Karpas-422 (cell line): ENCODE results near the gene TBL3. TPM values are rescaled to one million over a fixed set of nuclear protein-coding genes. Genes with fewer than 3 reads are reported as not detected.

ENCODE experiments used
- DNase-seq: peaks from one replicate; pipeline ENCODE4 v3.0.0-alpha.2; 2015
- H2AFZ ChIP-seq: fragments of 200-600 bp; sonication (generic); 2 replicates; pipeline ENCODE4 v1.6.1; 2014; ENCODE audit warnings: antibody characterized with exemption, low read length, mixed read lengths
- H3K27ac ChIP-seq: fragments of 200-600 bp; sonication (generic); 2 replicates; pipeline ENCODE4 v1.5.1; 2014; ENCODE audit warnings: mild to moderate bottlenecking, low read length, moderate library complexity
- H3K27me3 ChIP-seq: fragments of 200-600 bp; sonication (generic); 2 replicates; pipeline ENCODE4 v1.6.1; 2014; ENCODE audit warnings: low read length, mixed read lengths
- H3K36me3 ChIP-seq: fragments of 200-600 bp; sonication (generic); 2 replicates; pipeline ENCODE4 v1.6.1; 2014; ENCODE audit warnings: low read length, mixed read lengths; ENCODE audit not compliant: insufficient read depth
- H3K4me1 ChIP-seq: fragments of 200-600 bp; sonication (generic); 2 replicates; pipeline ENCODE4 v1.6.1; 2014; ENCODE audit warnings: mild to moderate bottlenecking, low read length, mixed read lengths
- H3K4me2 ChIP-seq: fragments of 200-600 bp; sonication (generic); 2 replicates; pipeline ENCODE4 v1.6.1; 2014; ENCODE audit warnings: low read length, low read depth, mild to moderate bottlenecking; ENCODE audit not compliant: poor library complexity, severe bottlenecking
- H3K4me3 ChIP-seq: fragments of 200-600 bp; sonication (generic); 2 replicates; pipeline ENCODE4 v1.5.1; 2014; ENCODE audit warnings: mild to moderate bottlenecking, antibody characterized with exemption, low read length, mixed read lengths
- H3K79me2 ChIP-seq: fragments of 200-600 bp; sonication (generic); 2 replicates; pipeline ENCODE4 v1.6.1; 2014; ENCODE audit warnings: mild to moderate bottlenecking, low read length, mixed read lengths
- H3K9ac ChIP-seq: fragments of 200-600 bp; sonication (generic); 2 replicates; pipeline ENCODE4 v1.6.0; 2014; ENCODE audit warnings: low read length
- H3K9me2 ChIP-seq: fragments of 200-600 bp; sonication (generic), shearing (Covaris generic); replicated peaks from 2 replicates; pipeline ENCODE4 v1.6.0; 2014; ENCODE audit warnings: mild to moderate bottlenecking, low read length, moderate library complexity; ENCODE audit not compliant: insufficient read depth
- H3K9me3 ChIP-seq: fragments of 300-700, 200-600 bp; sonication (generic); 2 replicates; pipeline ENCODE4 v1.6.1; 2014; ENCODE audit warnings: low read length, mixed read lengths
- H4K20me1 ChIP-seq: fragments of 200-600 bp; sonication (generic); 2 replicates; pipeline ENCODE4 v1.6.1; 2014; ENCODE audit warnings: mild to moderate bottlenecking, antibody characterized with exemption, low read length, low read depth; ENCODE audit not compliant: insufficient read depth
- total RNA-seq: library from RNA; depleted of rRNA; stranded (reverse); fragments of >200 nt; shearing (Covaris generic); gene quantifications from 2 replicates; pipeline ENCODE4 v1.2.3, GENCODE V29; 2014; ENCODE audit warnings: low replicate concordance

Gene TBL3
- total RNA-seq, 1 experiment from 2014 or later, result 25.4 TPM

- no peaks in the 10 kb centered on the region for H3K9me3 ChIP-seq
- H3K9me2 ChIP-seq, result no peaks in the 10 kb centered on the region
- H3K4me1 ChIP-seq, result peaks cover 18% of the 10 kb centered on the region
- no peak overlapping the region for H3K4me3 ChIP-seq
- no peak overlapping the region for H3K4me2 ChIP-seq
- no peak overlapping the region for H3K27ac ChIP-seq
- H3K9ac ChIP-seq, result no peak overlapping the region
- no peaks in the 10 kb centered on the region; the same call in 1 of the 2 replicates for H4K20me1 ChIP-seq
- DNase-seq, result no peak
- no peaks in the 10 kb centered on the region for H3K27me3 ChIP-seq
- no peak overlapping the region for H2AFZ ChIP-seq
- H3K79me2 ChIP-seq, result peaks cover 25% of the 10 kb centered on the region
- peaks cover 2% of the 10 kb centered on the region; the same call in 1 of the 2 replicates for H3K36me3 ChIP-seq
Measured at GRCh38 chr16:1976216-1976520, 4.3 kb downstream of the TBL3 start.

DNA sequence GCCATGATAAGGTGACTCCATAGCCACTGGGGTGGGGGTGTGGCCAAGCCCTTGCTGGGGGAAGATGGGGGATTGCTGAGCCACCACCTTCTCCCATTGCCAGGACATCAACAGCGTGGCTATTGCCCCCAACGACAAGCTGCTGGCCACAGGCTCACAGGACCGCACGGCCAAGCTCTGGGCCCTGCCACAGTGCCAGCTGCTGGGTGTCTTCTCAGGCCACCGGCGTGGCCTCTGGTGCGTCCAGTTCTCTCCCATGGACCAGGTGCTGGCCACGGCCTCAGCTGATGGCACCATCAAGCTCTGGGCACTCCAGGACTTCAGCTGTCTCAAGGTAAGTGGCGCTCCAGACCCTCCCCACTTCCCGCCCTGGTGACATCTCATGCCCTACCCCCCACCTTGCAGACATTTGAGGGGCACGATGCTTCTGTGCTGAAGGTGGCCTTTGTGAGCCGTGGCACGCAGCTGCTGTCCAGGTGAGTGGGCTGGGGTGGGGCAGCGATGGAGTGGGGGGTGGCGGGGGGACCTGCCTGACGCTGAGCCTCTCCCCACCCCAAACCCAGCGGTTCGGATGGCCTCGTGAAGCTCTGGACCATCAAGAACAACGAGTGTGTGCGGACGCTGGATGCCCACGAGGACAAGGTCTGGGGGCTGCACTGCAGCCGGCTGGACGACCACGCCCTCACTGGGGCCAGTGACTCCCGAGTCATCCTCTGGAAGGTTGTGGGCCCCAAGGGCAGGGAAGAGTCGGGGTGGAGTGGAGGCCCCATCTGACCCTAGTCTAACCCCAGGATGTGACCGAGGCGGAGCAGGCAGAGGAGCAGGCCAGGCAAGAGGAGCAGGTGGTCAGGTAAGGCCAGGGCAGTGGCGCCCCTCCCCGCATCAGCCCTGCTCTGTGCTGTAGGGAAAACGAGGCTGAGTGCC lies 5.4 kb downstream of the TBL3 start:
- H3K9ac ChIP-seq, result no peak overlapping the region
- peaks cover 19% of the 10 kb centered on the region for H3K4me1 ChIP-seq
- no peaks in the 10 kb centered on the region for H3K9me3 ChIP-seq
- H2AFZ ChIP-seq, result no peak overlapping the region
- no peak for DNase-seq
- no peak overlapping the region for H3K27ac ChIP-seq
- H4K20me1 ChIP-seq, result no peaks in the 10 kb centered on the region; the same call in 1 of the 2 replicates
- H3K4me2 ChIP-seq, result no peak overlapping the region
- no peaks in the 10 kb centered on the region for H3K9me2 ChIP-seq
- peaks cover 18% of the 10 kb centered on the region for H3K79me2 ChIP-seq
- H3K36me3 ChIP-seq, result peaks cover 2% of the 10 kb centered on the region; the same call in 1 of the 2 replicates
- no peak overlapping the region for H3K4me3 ChIP-seq
- no peaks in the 10 kb centered on the region for H3K27me3 ChIP-seq

DNA sequence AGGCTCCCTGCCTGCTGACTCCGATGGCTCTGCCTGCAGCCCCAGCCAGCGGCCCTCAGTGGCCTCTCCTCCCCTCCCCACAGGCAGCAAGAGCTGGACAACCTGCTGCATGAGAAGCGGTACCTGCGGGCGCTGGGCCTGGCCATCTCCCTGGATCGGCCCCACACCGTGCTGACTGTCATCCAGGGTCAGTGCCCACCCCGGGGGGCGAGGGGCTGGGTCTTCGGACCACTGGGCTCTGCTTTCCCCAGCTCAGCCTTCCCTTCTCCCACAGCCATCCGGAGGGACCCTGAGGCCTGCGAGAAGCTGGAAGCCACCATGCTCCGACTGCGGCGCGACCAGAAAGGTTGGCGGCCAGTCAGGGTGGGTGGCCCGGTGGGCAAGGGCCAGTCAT lies 6.0 kb downstream of the TBL3 start:
- Histone ChIP-seq H3K79me2 (peaks cover 11% of the 10 kb centered on the region), H3K27ac (no peak overlapping the region), H3K9me2 (no peaks in the 10 kb centered on the region), H3K36me3 (peaks cover 2% of the 10 kb centered on the region; the same call in 1 of the 2 replicates), H4K20me1 (no peaks in the 10 kb centered on the region; the same call in 1 of the 2 replicates), H3K4me2 (no peak overlapping the region), H3K27me3 (no peaks in the 10 kb centered on the region), H3K4me3 (no peak overlapping the region), H3K4me1 (peaks cover 16% of the 10 kb centered on the region), H3K9me3 (no peaks in the 10 kb centered on the region), H3K9ac (no peak overlapping the region), H2AFZ (no peak overlapping the region)
- DNase-seq, result no peak

DNA sequence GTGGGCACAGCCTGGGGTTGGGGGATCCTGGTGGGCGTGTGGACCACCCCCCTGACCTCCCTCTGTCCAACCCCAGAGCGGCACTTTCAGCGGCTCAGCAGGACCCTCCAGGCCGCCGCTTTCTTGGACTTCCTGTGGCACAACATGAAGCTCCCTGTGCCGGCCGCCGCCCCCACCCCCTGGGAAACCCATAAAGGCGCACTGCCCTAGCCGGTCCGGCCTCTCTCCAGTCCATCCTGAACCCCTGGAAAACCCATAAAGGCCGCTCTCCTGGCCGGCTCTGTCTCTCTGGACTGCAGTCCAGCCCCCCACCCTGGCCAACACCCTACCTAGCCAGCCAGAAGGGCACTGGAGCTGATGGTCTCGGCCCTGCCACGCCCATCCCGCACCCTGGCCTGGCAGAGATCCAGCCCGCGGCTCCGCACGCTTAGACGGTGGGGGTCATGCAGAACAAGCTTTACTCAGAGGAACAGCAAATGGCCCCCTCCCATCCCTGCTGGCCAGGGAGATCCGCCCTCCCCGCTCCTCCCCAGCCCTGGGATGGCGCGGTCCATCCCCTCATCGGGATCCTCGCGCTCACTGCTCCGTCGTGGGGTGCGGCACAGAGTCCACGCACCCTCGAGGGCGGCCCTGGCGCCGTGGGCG lies 6.7 kb downstream of the TBL3 start:
- Histone ChIP-seq H3K4me1 (peaks cover 11% of the 10 kb centered on the region), H3K27me3 (no peaks in the 10 kb centered on the region), H3K9me2 (no peaks in the 10 kb centered on the region), H3K9me3 (no peaks in the 10 kb centered on the region), H3K79me2 (peaks cover 4% of the 10 kb centered on the region), H4K20me1 (no peaks in the 10 kb centered on the region), H3K9ac (no peak overlapping the region), H2AFZ (no peak overlapping the region), H3K36me3 (peaks cover 2% of the 10 kb centered on the region; the same call in 1 of the 2 replicates), H3K4me3 (no peak overlapping the region), H3K27ac (no peak overlapping the region), H3K4me2 (no peak overlapping the region)
- DNase-seq, result no peak

GRCh38 chr16:1979271-1980029 lies 7.6 kb downstream of the TBL3 start:
- Histone ChIP-seq H3K9me2 (no peaks in the 10 kb centered on the region), H3K4me1 (peaks cover 11% of the 10 kb centered on the region), H3K4me3 (no peak overlapping the region), H2AFZ (no peak overlapping the region), H3K79me2 (peaks cover under 1% of the 10 kb centered on the region), H4K20me1 (no peaks in the 10 kb centered on the region), H3K9ac (no peak overlapping the region), H3K27ac (no peak overlapping the region), H3K36me3 (peaks cover 2% of the 10 kb centered on the region; the same call in 1 of the 2 replicates), H3K27me3 (no peaks in the 10 kb centered on the region), H3K4me2 (no peak overlapping the region), H3K9me3 (no peaks in the 10 kb centered on the region)
- no peak for DNase-seq

DNA sequence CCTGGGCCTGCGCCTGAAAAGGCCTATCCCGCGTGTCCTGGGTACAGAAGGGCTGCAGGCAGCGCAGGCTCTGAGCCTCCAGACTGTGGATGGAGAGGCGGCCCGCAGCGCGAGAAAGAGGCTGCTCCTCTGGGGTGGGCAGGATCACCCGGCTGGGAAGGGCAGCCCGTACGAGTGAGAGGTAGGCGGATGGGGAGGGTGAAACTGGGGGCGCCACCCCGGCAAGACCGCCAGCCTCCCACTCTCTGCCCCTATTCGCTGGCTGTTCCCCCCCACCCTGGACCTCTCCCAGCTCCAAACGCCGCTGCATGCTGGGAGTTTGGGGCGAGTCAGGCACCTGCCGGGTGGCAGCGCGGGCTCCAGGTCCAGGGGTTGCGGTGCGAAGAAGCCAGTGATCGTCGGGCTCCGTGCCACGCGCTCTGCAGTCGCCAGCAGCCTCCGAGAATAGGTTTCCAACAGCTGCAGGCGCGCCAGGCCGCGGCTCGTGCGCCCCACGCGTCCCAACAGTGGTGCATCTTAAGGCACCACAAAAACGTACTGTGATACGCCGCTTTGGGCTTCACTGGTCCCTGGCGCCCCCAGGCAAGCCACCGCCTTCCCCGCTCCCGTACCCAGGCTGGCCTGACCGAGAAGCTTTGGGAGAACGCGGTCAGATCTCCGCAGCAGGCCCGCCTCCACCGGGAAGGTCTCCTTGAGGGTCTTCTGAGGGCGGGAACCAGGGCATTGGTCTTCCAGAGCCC lies 8.3 kb downstream of the TBL3 start:
- Histone ChIP-seq H3K9me2 (no peaks in the 10 kb centered on the region), H3K4me3 (no peak overlapping the region), H3K36me3 (peaks cover 2% of the 10 kb centered on the region; the same call in 1 of the 2 replicates), H3K79me2 (peaks cover 8% of the 10 kb centered on the region), H3K9ac (no peak overlapping the region), H4K20me1 (no peaks in the 10 kb centered on the region), H3K9me3 (no peaks in the 10 kb centered on the region), H3K4me2 (no peak overlapping the region), H3K27me3 (no peaks in the 10 kb centered on the region), H3K4me1 (peaks cover 15% of the 10 kb centered on the region), H2AFZ (no peak overlapping the region), H3K27ac (no peak overlapping the region)
- DNase-seq, result no peak

DNA sequence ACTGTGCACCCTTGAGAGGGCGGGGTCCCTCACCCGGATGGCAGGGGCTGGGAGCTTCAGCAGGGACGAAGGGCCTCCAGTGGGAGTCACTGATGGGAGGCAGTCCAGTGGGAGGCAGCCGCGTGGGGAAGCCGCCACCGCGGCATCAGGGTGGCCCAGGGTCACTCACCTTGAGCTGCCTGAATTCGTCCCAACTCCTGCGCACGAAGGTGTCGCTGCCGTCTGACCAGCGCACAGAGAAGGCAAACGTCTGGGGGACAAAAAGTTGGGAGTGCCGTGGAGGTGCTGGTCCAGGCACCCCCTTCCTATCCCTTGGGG lies 8.9 kb downstream of the TBL3 start:
- no peaks in the 10 kb centered on the region for H4K20me1 ChIP-seq
- no peak overlapping the region for H3K4me3 ChIP-seq
- no peak for DNase-seq
- no peak overlapping the region for H3K4me2 ChIP-seq
- H3K9me3 ChIP-seq, result no peaks in the 10 kb centered on the region
- H2AFZ ChIP-seq, result no peak overlapping the region
- H3K79me2 ChIP-seq, result peaks cover 11% of the 10 kb centered on the region
- H3K9me2 ChIP-seq, result no peaks in the 10 kb centered on the region
- H3K27me3 ChIP-seq, result no peaks in the 10 kb centered on the region
- peaks cover 2% of the 10 kb centered on the region; the same call in 1 of the 2 replicates for H3K36me3 ChIP-seq
- no peak overlapping the region for H3K27ac ChIP-seq
- peaks cover 21% of the 10 kb centered on the region for H3K4me1 ChIP-seq
- H3K9ac ChIP-seq, result no peak overlapping the region
